Left lung (tissue), 10 donors: Measurements from ENCODE around the gene IDH2. TPM values are rescaled to one million over a fixed set of nuclear protein-coding genes. Genes with fewer than 3 reads are reported as not detected.
"Not testable (repeated sequence)": the region's sequence is repeated elsewhere in the genome, so short reads cannot be mapped to it uniquely, and the experiment has no call there.

ENCODE experiments used
- ATAC-seq: fragments of 200-7000 bp; cut with Tn5 transposase; one replicate; pipeline ENCODE4 v1.9.1; 2020; ENCODE audit warnings: moderate library complexity
- DNase-seq, 4 donors: peaks; one replicate each; pipeline ENCODE4 v3.0.0-alpha.2; 2013 to 2020
- H3K27ac ChIP-seq, 2 donors: fragments of 200-600 bp; sonication (generic) in 1 of 2; one replicate each; pipeline versions ENCODE4 v1.5.0 to v1.8.0; 2020 to 2021
- H3K27me3 ChIP-seq, 2 donors: fragments of 200-600 bp; sonication (generic) in 1 of 2; one replicate each; pipeline versions ENCODE4 v1.5.0 to v1.8.0; 2020 to 2021
- H3K36me3 ChIP-seq, 2 donors: fragments of 200-600 bp; sonication (generic) in 1 of 2; one replicate each; pipeline versions ENCODE4 v1.5.0 to v1.8.0; 2020 to 2021
- H3K4me1 ChIP-seq, 2 donors: fragments of 200-600 bp; one replicate each; pipeline ENCODE4 v1.8.0; 2021
- H3K4me3 ChIP-seq, 2 donors: fragments of 200-600 bp; sonication (generic) in 1 of 2; one replicate each; pipeline versions ENCODE4 v1.5.0 to v1.8.0; 2020 to 2021; ENCODE audit warnings: mild to moderate bottlenecking in 1 of 2
- H3K9me3 ChIP-seq, 2 donors: fragments of 200-600 bp; sonication (generic) in 1 of 2; one replicate each; pipeline versions ENCODE4 v1.5.0 to v1.8.0; 2020 to 2021
- intact Hi-C, 2 donors: fragments of 100-400 bp; cut with DNase I; formaldehyde crosslinking; loops; one replicate each; pipeline versions ENCODE4 v1.11.2 to v1.14.2; 2022
- polyA plus RNA-seq, 6 donors: library from polyadenylated mRNA; unstranded; fragments of 120-200 nt; gene quantifications; one replicate each; pipeline ENCODE4 v1.2.1, GENCODE V29; 2013; ENCODE audit not compliant: insufficient read length in 6 of 6
- total RNA-seq, 2 donors: library from RNA; stranded (reverse); fragmentation: NEBNext Ultra II Directional; extraction: Animal tissue kit (Norgen Biotek cat#: 25700); gene quantifications; one replicate each; pipeline ENCODE4 v1.2.1, GENCODE V29; 2021
- TF ChIP-seq, protein P1 (sequence below), 2 donors: fragments of 200-600 bp; sonication (generic) in 1 of 2; IDR thresholded peaks; one replicate each; pipeline versions ENCODE4 v1.5.0 to v1.8.0; 2021; ENCODE audit warnings: antibody characterized with exemption in 2 of 2
- donor health status: DM: no; HTN: yes; CAD: no.
- donor health status: DM: no; HTN: no; CAD: no.

Gene IDH2
- total and polyA plus RNA-seq, 8 donors: 92.7 to 137 (median 119) TPM

GRCh38 chr15:90074023-90074422, 28.2 kb downstream of the IDH2 start:
- intact Hi-C loops: no loop called here
- peaks cover 0 to 75% of the 10 kb centered on the region in 2 donors for H3K36me3 ChIP-seq
- ATAC-seq: peak; percentile 37

GRCh38 chr15:90072978-90073640, 29.2 kb downstream of the IDH2 start:
- ATAC-seq (no peak), DNase-seq (peak in 1 of 4 donors; percentile 57)
- peaks cover 0 to 41% of the 10 kb centered on the region in 2 donors for H3K4me1 ChIP-seq
- no peaks in the 10 kb centered on the region for H3K9me3 ChIP-seq
- H3K27ac ChIP-seq: no peak overlapping the region
- intact Hi-C loops: no loop called here
- no peak overlapping the region for H3K4me3 ChIP-seq
- H3K36me3 ChIP-seq: peaks cover 0 to 75% of the 10 kb centered on the region in 2 donors
- no peaks in the 10 kb centered on the region for H3K27me3 ChIP-seq
- TF ChIP-seq, protein P1, sequence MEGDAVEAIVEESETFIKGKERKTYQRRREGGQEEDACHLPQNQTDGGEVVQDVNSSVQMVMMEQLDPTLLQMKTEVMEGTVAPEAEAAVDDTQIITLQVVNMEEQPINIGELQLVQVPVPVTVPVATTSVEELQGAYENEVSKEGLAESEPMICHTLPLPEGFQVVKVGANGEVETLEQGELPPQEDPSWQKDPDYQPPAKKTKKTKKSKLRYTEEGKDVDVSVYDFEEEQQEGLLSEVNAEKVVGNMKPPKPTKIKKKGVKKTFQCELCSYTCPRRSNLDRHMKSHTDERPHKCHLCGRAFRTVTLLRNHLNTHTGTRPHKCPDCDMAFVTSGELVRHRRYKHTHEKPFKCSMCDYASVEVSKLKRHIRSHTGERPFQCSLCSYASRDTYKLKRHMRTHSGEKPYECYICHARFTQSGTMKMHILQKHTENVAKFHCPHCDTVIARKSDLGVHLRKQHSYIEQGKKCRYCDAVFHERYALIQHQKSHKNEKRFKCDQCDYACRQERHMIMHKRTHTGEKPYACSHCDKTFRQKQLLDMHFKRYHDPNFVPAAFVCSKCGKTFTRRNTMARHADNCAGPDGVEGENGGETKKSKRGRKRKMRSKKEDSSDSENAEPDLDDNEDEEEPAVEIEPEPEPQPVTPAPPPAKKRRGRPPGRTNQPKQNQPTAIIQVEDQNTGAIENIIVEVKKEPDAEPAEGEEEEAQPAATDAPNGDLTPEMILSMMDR (IDR thresholded peaks at IDR 0.05): no peak

More at GRCh38 chr15:90074023-90074422, 28.2 kb downstream of the IDH2 start:
- no peak overlapping the region for H3K4me3 ChIP-seq
- no peaks in the 10 kb centered on the region for H3K9me3 ChIP-seq
- TF ChIP-seq, protein P1 (IDR thresholded peaks at IDR 0.05): no peak
- no peaks in the 10 kb centered on the region for H3K27me3 ChIP-seq
- DNase-seq: no peak
- peaks cover 0 to 37% of the 10 kb centered on the region in 2 donors for H3K4me1 ChIP-seq
- no peak overlapping the region for H3K27ac ChIP-seq

DNA sequence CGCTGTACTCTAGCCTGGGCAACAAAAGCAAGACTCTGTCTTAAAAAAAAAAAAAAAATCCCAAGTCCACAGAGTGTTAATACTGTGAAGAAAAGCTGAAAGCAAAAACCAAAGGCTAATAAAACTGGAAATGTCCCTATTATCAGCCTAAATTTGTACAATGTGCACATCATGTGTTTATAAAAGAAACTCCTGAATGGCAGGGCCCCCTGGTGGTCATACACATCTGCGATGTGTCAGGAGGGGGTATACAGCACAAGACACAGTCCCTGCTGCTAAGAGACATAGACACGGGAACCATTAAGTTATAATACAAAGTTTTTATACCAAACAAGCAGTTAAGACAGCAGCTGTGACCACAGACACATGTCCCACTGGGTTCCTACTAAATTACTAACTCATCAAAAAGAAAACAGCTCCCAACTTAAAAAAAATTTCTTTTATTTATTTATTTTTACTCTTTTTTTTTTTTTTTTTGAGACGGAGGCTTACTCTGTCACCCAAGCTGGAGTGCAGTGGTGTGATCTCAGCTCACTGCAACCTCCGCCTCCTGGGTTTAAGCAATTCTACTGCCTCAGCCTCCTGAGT, 31.0 kb downstream of the IDH2 start:
- peak; percentile 80 for ATAC-seq
- H3K36me3 ChIP-seq: peaks cover 0 to 71% of the 10 kb centered on the region in 2 donors

GRCh38 chr15:90070623-90071022, 31.6 kb downstream of the IDH2 start:
- peaks cover 0 to 56% of the 10 kb centered on the region in 2 donors for H3K4me1 ChIP-seq
- peak overlapping the region; percentile 5 to 60 for H3K27ac ChIP-seq
- H3K36me3 ChIP-seq: peaks cover 0 to 64% of the 10 kb centered on the region in 2 donors
- H3K4me3 ChIP-seq, ATAC-seq, intact Hi-C loops, H3K27me3 ChIP-seq, H3K9me3 ChIP-seq: not testable (repeated sequence)
- peak in 1 of 4 donors; percentile 49 for DNase-seq

More for the DNA sequence above, 31.0 kb downstream of the IDH2 start:
- intact Hi-C loops: no loop called here
- peak; percentile 67 to 89 (median 82) for DNase-seq
- Histone ChIP-seq H3K27ac (peak overlapping the region; percentile 5 to 60), H3K9me3 (no peaks in the 10 kb centered on the region), H3K4me3 (no peak overlapping the region), H3K4me1 (peaks cover 0 to 49% of the 10 kb centered on the region in 2 donors), H3K27me3 (no peaks in the 10 kb centered on the region)
- TF ChIP-seq, protein P1 (IDR thresholded peaks at IDR 0.05): peak; percentile 82 to 89

DNA sequence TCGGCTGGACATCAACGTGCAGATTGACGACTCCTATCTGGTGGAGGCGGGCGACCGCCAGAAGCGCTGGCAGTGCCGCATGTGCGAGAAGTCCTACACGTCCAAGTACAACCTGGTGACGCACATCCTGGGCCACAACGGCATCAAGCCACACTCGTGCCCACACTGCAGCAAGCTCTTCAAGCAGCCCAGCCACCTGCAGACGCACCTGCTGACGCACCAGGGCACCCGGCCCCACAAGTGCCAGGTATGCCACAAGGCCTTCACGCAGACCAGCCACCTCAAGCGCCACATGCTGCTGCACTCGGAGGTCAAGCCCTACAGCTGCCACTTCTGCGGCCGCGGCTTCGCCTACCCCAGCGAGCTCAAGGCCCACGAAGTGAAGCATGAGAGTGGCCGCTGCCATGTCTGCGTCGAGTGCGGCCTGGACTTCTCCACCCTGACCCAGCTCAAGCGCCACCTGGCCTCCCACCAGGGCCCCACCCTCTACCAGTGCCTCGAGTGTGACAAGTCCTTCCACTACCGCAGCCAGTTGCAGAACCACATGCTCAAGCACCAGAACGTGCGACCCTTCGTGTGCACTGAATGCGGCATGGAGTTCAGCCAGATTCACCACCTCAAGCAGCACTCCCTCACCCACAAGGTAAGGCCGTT, 34.2 kb downstream of the IDH2 start:
- peaks cover 13 to 73% of the 10 kb centered on the region in 2 donors for H3K4me1 ChIP-seq
- H3K4me3 ChIP-seq: no peak overlapping the region
- DNase-seq (peak in 1 of 4 donors; percentile 81), ATAC-seq (no peak)
- H3K9me3 ChIP-seq: no peaks in the 10 kb centered on the region
- intact Hi-C loops: loop anchor here in 1 of 2 donors (5.0 kb wide), 1 partner anchor 36 kb away; no protein-coding TSS in a partner anchor
- TF ChIP-seq, protein P1 (IDR thresholded peaks at IDR 0.05): no peak
- peaks cover 0 to 39% of the 10 kb centered on the region in 2 donors for H3K36me3 ChIP-seq
- no peak overlapping the region for H3K27ac ChIP-seq
- H3K27me3 ChIP-seq: no peaks in the 10 kb centered on the region
